ENCODE data around the gene ACRV1.

The ACRV1 gene

DNA sequence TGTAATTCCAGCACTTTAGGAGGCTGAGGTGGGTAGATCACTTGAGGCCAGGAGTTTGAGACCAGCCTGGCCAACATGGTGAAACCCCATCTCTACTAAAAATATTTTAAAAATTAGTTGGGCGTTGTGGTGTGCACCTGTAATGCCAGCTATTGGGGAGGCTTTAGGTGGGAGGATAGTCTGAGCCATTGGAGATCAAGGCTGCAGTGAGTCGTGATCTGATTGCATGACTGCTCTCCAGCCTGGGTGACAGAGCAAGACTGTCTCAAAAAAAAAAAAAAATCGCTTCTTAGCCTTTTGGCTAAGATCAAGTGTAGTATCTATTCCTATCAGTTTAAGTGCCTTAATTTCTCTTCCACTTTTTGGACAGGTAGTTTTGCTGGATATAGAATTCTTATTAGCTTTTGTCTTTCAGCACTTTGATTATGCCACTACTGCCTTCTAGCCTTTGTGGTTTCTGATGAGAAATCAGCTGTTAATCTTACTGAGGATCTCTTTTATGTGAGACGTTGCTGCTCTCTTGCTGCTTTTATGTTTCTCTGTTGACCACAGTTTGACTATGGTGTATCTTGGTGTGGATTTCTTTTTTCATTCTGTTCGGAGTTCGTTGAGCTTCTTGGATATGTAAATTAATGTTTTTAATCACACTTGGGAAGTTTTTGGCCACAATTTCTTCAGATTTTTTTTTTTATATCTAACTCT is 31.0 kb downstream of the ACRV1 start:
- DNase-seq = no peak

DNA sequence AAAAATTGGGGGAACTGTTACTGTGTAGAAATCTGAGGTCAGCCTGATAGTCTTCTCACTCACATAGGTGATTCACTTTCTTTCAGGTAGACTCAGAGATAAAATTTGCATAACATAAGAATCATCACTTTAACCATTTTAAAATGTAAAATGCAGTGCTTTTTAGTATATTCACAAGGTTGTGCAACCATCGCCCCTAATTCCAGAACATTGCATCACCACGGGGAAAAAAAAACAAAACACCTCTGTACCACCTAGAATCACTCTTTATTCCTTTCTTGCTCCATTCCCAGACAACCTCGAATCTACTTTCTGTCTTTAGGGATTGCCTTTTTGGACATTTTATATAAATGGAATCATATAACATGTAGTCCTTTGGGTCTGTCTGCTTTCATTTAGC is 34.8 kb downstream of the ACRV1 start:
- DNase-seq = no peak

DNA sequence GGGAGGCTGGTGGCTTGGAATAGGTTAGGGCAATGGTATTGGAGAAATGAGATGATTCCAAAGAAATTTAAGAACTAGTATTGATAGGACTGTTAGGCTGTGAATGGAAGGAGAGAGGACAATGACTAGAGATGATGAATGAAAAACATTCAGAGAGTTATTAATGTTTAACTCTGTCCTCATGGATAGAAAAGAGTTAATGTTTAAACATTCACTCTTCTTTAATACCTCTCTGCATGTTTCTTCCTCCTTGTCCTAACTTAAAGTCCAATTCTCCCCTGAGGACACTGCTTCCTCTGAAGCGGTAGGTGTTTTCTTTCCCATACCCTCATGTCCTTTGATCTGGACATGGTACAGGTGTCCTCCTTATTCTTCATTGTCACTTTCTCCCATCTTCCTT is 42.3 kb downstream of the ACRV1 start:
- no peak for DNase-seq

DNA sequence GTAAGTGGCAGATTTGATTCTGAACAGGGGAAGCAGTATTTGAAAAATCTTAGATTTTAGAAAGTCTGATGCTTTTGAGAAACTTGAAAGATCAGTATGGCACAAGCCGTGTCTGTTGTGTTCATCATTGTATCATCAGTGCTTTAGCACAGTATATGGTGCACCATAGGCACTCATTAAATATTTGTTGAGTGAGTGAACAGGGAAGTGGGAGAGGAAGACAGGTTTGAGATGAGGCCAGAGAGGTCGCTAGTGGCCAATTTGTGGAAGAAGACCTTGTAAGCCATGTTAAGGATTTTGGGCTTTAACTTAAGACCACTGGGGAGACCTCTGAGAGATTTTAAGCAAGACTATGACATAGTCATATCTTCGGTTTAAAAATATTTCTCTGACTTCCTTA is 42.8 kb downstream of the ACRV1 start:
- no peak for DNase-seq

DNA sequence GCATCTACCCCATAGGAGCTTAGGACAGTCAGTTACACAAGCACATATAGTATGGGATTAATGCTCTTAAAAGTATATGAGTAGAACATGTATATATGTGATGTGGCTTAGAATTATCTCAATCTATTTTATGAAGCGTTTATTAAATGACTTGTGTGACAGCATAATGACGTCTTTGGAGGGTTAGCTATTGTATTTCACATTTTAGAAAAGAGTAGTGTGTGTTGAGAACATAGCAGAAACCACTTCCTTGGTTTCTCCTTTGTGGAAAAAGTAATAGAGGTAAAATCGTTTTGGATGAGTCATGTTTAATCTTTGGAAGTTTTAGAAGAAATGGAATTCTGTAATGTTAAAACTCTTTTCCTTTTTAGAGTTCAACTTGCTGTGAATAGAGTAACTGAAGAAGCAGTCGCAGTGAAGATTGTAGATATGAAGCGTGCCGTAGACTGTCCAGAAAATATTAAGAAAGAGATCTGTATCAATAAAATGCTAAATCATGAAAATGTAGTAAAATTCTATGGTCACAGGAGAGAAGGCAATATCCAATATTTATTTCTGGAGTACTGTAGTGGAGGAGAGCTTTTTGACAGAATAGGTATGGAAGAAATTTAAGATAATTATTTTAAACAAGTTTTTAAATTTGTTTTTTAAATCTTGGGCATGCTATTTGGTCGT is 53.3 kb downstream of the ACRV1 start:
- no peak for DNase-seq

DNA sequence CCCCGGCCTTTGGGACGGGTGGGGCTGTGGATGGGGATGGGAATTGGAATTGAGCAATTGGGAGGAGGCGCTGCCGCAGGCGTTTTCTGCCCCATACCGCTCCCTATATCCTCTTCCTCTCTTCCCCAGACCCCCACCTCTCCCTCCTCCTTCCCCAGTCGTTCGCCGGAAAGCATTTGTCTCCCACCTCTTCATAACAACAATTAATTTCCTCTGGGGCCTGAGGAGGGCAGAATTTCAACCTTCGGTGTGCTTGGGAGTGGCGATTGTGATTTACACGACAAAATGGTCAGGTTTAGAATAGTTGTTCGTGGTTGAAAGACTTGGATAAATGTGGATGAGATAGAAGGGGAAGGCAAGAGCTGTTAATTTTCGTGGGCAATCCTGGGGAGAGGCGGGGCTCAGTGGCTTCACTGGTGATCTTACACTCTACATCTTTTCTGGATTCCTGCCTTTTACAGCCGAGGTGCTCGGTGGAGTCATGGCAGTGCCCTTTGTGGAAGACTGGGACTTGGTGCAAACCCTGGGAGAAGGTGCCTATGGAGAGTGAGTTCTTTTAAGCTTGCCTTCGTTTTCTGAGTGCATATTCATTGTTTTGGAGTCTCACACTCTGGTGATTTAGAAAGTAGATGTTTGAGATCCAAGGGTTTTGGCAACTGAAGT is 54.2 kb downstream of the ACRV1 start:
- no peak for DNase-seq

DNA sequence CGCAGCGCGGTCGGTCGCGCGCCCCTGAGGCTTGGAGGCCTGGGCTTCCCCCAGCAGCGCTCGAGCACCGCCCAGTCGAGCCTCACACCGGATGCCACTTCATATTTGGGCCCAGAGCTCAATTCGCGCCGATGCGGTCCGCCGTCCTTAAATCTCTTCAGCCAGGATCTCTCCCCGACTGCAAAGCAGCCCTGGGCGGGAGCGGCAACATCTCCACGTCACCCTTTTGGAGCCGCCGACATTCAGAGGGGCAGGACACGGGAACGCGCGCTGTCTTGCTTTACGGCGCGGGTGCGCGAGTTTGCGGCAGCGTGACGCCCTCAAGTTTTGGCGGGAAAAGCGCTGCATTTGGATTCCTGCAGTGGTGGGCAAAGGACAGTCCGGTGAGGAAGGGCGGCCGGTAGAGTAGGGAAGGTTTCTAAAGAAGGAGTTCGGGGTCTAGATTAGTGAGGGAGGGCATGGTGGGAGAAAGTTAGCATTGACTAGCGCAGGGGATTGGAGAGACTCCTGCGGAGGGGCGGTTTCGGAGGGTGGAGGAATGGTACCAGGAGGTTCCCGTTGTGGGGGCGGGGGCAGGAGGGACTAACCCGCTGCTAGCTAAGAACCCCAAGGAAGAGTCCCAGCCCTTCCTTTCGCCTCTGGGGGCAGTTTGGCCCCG is 54.9 kb downstream of the ACRV1 start:
- DNase-seq = peak; percentile 74

DNA sequence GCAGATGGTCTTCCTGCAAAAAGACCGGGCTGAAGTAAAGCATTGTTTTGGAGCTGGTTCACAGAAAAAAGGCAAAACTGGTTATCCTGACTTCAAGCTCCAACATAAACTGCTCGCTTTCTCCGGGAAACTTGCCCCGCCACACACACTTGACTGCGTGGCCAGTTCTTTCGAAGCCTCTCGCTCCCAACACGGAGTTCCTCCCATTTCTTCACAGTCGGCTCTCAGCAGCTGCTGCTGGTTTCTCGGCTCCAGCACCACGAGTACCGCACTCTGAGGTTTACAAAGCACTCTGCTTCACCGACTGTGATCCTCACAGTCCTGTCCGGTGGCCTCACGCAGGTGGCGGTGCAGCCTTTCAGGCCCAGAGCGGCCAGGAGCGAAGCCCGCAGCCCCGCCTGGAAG is 55.4 kb downstream of the ACRV1 start:
- no peak for DNase-seq

DNA sequence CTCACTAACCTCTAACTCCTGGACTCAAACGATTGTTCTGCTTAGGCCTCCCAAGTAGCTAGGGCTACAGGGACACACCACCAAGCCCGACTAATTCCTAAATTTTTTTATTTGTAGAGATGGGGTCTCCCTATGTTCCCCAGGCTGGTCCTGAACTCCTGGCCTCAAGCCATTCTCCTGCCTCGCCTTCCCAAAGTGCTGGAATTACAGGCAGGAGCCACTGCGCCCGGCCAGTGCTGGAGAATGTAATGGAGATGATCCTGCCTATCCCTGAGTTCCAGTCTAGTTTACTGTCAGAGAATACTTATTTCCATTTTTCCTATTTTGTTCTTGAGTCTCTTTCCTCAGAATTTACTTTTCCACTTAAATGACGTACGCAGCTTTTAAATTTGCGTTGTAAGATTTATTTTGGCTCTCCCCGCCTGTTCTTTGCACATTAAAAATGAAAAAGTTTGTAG is 55.9 kb downstream of the ACRV1 start, which contains the start of gene CHEK1:
CHEK1 (plus strand) TSS at position 408 of the 458 bp plus-strand sequence. CDS start 1,606 bp downstream, outside the sequence.
- DNase-seq = no peak

DNA sequence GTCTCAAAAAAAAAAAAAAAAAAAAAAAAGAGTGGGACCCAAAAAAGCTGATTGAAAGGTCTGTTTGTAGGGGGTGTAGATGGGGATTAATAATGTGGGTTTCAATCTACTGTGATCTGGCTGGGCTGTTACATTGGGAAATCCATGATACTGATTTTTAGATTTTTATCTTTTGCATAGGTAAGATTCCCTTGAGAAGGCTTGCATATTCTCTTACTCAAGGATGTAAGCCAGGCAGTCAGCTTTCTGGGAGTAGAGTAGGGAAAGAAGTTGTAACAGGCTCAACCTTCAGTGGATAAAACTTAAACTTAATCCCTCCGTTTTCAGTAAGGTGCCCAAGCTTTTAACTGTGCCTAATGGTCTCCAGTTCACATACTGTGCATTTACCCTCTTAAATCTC is 57.6 kb downstream of the ACRV1 start:
- DNase-seq = no peak

DNA sequence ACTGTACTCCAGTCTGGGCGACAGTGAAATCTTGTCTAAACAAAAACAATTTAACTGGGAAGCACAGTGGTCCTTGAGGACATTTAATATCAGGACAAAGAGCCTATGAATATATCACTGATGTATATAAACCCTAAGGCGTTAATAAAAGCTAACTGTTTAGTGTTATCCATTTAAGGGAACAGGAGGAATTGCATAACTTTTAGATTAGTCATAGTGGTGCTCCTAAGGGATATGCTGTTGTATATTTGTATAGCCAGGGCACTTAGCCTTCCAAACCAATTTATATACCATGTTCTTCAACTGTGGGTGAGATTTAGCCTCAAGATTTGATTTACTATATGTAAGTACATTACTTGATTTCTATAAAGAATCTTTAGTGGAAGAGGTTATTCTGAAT is 58.7 kb downstream of the ACRV1 start:
- DNase-seq = no peak
